Activated naive CD8-positive, alpha-beta T cell (primary cell): ENCODE data around the gene TRABD2B.
A peak's percentile ranks its signal among the peaks of the same experiment; 100 is the strongest.

ENCODE experiments used
- H3K27ac Mint-ChIP-seq: one replicate; pipeline ENCODE4 v1.8.0; 2021; ENCODE audit warnings: mixed read lengths
- H3K27me3 Mint-ChIP-seq: one replicate; pipeline ENCODE4 v1.8.0; 2021; ENCODE audit warnings: mixed read lengths
- H3K36me3 Mint-ChIP-seq: one replicate; pipeline ENCODE4 v1.8.0; 2021; ENCODE audit warnings: mixed read lengths
- H3K4me1 Mint-ChIP-seq: one replicate; pipeline ENCODE4 v1.8.0; 2021; ENCODE audit warnings: low read depth, mixed read lengths
- H3K4me3 Mint-ChIP-seq: one replicate; pipeline ENCODE4 v1.8.0; 2021; ENCODE audit warnings: mild to moderate bottlenecking, mixed read lengths
- H3K9me3 Mint-ChIP-seq: one replicate; pipeline ENCODE4 v1.8.0; 2021; ENCODE audit warnings: low read depth, mixed read lengths

Gene TRABD2B

GRCh38 chr1:47997289-47998200 lies at the start of gene TRABD2B:
TSS of gene TRABD2B (minus strand) at chr1:47997385.
- Mint-ChIP-seq H3K9me3 (no peaks in the 10 kb centered on the region), H3K27me3 (peaks cover 40% of the 10 kb centered on the region), H3K4me3 (peak within 1 kb of the TSS; percentile 83), H3K36me3 (no peaks in the 10 kb centered on the region), H3K4me1 (peaks cover 8% of the 10 kb centered on the region), H3K27ac (no peak within 1 kb of the TSS)

- Mint-ChIP-seq H3K27me3 (no peaks in the 10 kb centered on the region), H3K27ac (no peak overlapping the region), H3K9me3 (no peaks in the 10 kb centered on the region), H3K4me1 (no peaks in the 10 kb centered on the region), H3K4me3 (no peak overlapping the region), H3K36me3 (no peaks in the 10 kb centered on the region)
Measured at GRCh38 chr1:48044311-48044710, 47.1 kb upstream of the TRABD2B start.

- H3K27me3 Mint-ChIP-seq = no peaks in the 10 kb centered on the region
- no peaks in the 10 kb centered on the region for H3K36me3 Mint-ChIP-seq
- no peaks in the 10 kb centered on the region for H3K4me1 Mint-ChIP-seq
- no peaks in the 10 kb centered on the region for H3K9me3 Mint-ChIP-seq
- no peak overlapping the region for H3K4me3 Mint-ChIP-seq
- H3K27ac Mint-ChIP-seq = no peak overlapping the region
Measured at GRCh38 chr1:48043622-48044021, 46.4 kb upstream of the TRABD2B start.

- no peak overlapping the region for H3K4me3 Mint-ChIP-seq
Measured at GRCh38 chr1:48040154-48040553, 43.0 kb upstream of the TRABD2B start.

GRCh38 chr1:48039088-48040054 lies 42.2 kb upstream of the TRABD2B start:
- no peaks in the 10 kb centered on the region for H3K4me1 Mint-ChIP-seq
- peaks cover 2% of the 10 kb centered on the region for H3K27me3 Mint-ChIP-seq
- no peaks in the 10 kb centered on the region for H3K9me3 Mint-ChIP-seq
- H3K4me3 Mint-ChIP-seq = no peak overlapping the region
- H3K27ac Mint-ChIP-seq = no peak overlapping the region
- no peaks in the 10 kb centered on the region for H3K36me3 Mint-ChIP-seq

More at GRCh38 chr1:48040154-48040553, 43.0 kb upstream of the TRABD2B start:
- H3K27me3 Mint-ChIP-seq = peaks cover 2% of the 10 kb centered on the region
- H3K9me3 Mint-ChIP-seq = no peaks in the 10 kb centered on the region
- no peaks in the 10 kb centered on the region for H3K4me1 Mint-ChIP-seq
- H3K27ac Mint-ChIP-seq = no peak overlapping the region
- H3K36me3 Mint-ChIP-seq = no peaks in the 10 kb centered on the region

- Mint-ChIP-seq H3K9me3 (no peaks in the 10 kb centered on the region), H3K27ac (no peak overlapping the region), H3K4me1 (no peaks in the 10 kb centered on the region), H3K36me3 (no peaks in the 10 kb centered on the region), H3K4me3 (no peak overlapping the region), H3K27me3 (peaks cover 2% of the 10 kb centered on the region)
Measured at GRCh38 chr1:48038270-48038767, 41.1 kb upstream of the TRABD2B start.

GRCh38 chr1:48036710-48037355 lies 39.6 kb upstream of the TRABD2B start:
- Mint-ChIP-seq H3K9me3 (no peaks in the 10 kb centered on the region), H3K4me3 (no peak overlapping the region), H3K27me3 (peaks cover 2% of the 10 kb centered on the region)

GRCh38 chr1:48035371-48036141 lies 38.4 kb upstream of the TRABD2B start:
- H3K9me3 Mint-ChIP-seq = no peaks in the 10 kb centered on the region
- H3K4me3 Mint-ChIP-seq = no peak overlapping the region
- no peaks in the 10 kb centered on the region for H3K36me3 Mint-ChIP-seq
- H3K27ac Mint-ChIP-seq = no peak overlapping the region
- H3K27me3 Mint-ChIP-seq = peaks cover 2% of the 10 kb centered on the region
- no peaks in the 10 kb centered on the region for H3K4me1 Mint-ChIP-seq

More at GRCh38 chr1:48036710-48037355, 39.6 kb upstream of the TRABD2B start:
- Mint-ChIP-seq H3K27ac (no peak overlapping the region), H3K36me3 (no peaks in the 10 kb centered on the region), H3K4me1 (no peaks in the 10 kb centered on the region)

- Mint-ChIP-seq H3K9me3 (no peaks in the 10 kb centered on the region), H3K4me1 (no peaks in the 10 kb centered on the region), H3K4me3 (no peak overlapping the region), H3K27ac (no peak overlapping the region), H3K36me3 (no peaks in the 10 kb centered on the region), H3K27me3 (peaks cover 2% of the 10 kb centered on the region)
Measured at GRCh38 chr1:48033495-48034045, 36.4 kb upstream of the TRABD2B start.

GRCh38 chr1:48031676-48032075 lies 34.5 kb upstream of the TRABD2B start:
- Mint-ChIP-seq H3K4me3 (no peak overlapping the region), H3K27ac (no peak overlapping the region), H3K9me3 (no peaks in the 10 kb centered on the region), H3K36me3 (no peaks in the 10 kb centered on the region), H3K4me1 (no peaks in the 10 kb centered on the region), H3K27me3 (no peaks in the 10 kb centered on the region)

GRCh38 chr1:48030696-48031365 lies 33.6 kb upstream of the TRABD2B start:
- H3K27me3 Mint-ChIP-seq = no peaks in the 10 kb centered on the region
- H3K36me3 Mint-ChIP-seq = no peaks in the 10 kb centered on the region
- H3K4me1 Mint-ChIP-seq = no peaks in the 10 kb centered on the region
- H3K4me3 Mint-ChIP-seq = no peak overlapping the region
- H3K9me3 Mint-ChIP-seq = no peaks in the 10 kb centered on the region
- H3K27ac Mint-ChIP-seq = no peak overlapping the region

GRCh38 chr1:48030211-48030610 lies 33.0 kb upstream of the TRABD2B start:
- Mint-ChIP-seq H3K9me3 (no peaks in the 10 kb centered on the region), H3K27ac (no peak overlapping the region), H3K27me3 (no peaks in the 10 kb centered on the region), H3K4me1 (no peaks in the 10 kb centered on the region), H3K36me3 (no peaks in the 10 kb centered on the region), H3K4me3 (no peak overlapping the region)
